ENCODE data around the gene PDLIM7.

DNA sequence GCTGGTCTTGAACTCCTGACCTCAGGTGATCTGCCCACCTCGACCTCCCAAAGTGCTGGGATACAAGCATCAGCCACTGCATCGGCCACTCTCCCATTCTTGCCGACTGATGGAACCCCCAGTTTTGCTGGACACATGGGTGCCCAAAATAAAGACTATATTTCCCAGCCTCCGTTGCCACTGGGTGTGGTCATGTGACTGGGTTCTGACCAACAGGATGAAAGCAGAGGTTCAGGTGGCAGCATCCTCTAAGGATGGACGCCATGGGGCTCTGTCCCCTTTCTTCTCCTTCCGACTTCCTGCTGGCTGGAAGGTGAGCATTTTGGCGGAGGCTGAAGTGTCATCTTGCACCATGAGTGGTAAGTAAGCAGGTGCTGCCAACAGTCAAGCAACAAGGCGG lies 10.3 kb downstream of the PDLIM7 start:
- TF ChIP-seq, protein P1, sequence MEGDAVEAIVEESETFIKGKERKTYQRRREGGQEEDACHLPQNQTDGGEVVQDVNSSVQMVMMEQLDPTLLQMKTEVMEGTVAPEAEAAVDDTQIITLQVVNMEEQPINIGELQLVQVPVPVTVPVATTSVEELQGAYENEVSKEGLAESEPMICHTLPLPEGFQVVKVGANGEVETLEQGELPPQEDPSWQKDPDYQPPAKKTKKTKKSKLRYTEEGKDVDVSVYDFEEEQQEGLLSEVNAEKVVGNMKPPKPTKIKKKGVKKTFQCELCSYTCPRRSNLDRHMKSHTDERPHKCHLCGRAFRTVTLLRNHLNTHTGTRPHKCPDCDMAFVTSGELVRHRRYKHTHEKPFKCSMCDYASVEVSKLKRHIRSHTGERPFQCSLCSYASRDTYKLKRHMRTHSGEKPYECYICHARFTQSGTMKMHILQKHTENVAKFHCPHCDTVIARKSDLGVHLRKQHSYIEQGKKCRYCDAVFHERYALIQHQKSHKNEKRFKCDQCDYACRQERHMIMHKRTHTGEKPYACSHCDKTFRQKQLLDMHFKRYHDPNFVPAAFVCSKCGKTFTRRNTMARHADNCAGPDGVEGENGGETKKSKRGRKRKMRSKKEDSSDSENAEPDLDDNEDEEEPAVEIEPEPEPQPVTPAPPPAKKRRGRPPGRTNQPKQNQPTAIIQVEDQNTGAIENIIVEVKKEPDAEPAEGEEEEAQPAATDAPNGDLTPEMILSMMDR (conservative IDR thresholded peaks at IDR 0.05; ENCODE audit: low read depth, low read length) = no peak
- TF ChIP-seq RFX5 (IDR thresholded peaks at IDR 0.05; ENCODE audit: low read depth, low read length) (no peak), RCOR1 (IDR thresholded peaks at IDR 0.05; ENCODE audit: insufficient replicate concordance, low read length) (no peak), NFE2L2 (IDR thresholded peaks at IDR 0.05; ENCODE audit: low read depth, low read length) (no peak), CEBPB (IDR thresholded peaks at IDR 0.05; ENCODE audit: low read depth, low read length) (no peak), POLR2A (IDR thresholded peaks at IDR 0.05; ENCODE audit: low read depth, low read length) (no peak), FOS (IDR thresholded peaks at IDR 0.05; ENCODE audit: low read depth, low read length) (no peak), MAFK (IDR thresholded peaks at IDR 0.05; ENCODE audit: low read depth, low read length) (no peak), SMC3 (IDR thresholded peaks at IDR 0.05; ENCODE audit: low read depth, low read length) (no peak), RAD21 (IDR thresholded peaks at IDR 0.05; ENCODE audit: low read length) (no peak), MXI1 (IDR thresholded peaks at IDR 0.05; ENCODE audit: borderline replicate concordance, low read depth, low read length) (no peak)
- TF ChIP-seq, protein P2, sequence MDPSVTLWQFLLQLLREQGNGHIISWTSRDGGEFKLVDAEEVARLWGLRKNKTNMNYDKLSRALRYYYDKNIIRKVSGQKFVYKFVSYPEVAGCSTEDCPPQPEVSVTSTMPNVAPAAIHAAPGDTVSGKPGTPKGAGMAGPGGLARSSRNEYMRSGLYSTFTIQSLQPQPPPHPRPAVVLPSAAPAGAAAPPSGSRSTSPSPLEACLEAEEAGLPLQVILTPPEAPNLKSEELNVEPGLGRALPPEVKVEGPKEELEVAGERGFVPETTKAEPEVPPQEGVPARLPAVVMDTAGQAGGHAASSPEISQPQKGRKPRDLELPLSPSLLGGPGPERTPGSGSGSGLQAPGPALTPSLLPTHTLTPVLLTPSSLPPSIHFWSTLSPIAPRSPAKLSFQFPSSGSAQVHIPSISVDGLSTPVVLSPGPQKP (IDR thresholded peaks at IDR 0.05; ENCODE audit: borderline replicate concordance, low read depth, low read length) = no peak
- TF ChIP-seq, protein P3, sequence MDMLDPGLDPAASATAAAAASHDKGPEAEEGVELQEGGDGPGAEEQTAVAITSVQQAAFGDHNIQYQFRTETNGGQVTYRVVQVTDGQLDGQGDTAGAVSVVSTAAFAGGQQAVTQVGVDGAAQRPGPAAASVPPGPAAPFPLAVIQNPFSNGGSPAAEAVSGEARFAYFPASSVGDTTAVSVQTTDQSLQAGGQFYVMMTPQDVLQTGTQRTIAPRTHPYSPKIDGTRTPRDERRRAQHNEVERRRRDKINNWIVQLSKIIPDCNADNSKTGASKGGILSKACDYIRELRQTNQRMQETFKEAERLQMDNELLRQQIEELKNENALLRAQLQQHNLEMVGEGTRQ (IDR thresholded peaks at IDR 0.05; ENCODE audit: low read depth, low read length) = peak; percentile 44; the same call in 1 of the 2 replicates

Measured in IMR-90 (cell line).